ENCODE measurements around the gene UNC45A.

GRCh38 chr15:90982135-90982534, 47.0 kb downstream of the UNC45A start:
- TF ChIP-seq, protein P1, sequence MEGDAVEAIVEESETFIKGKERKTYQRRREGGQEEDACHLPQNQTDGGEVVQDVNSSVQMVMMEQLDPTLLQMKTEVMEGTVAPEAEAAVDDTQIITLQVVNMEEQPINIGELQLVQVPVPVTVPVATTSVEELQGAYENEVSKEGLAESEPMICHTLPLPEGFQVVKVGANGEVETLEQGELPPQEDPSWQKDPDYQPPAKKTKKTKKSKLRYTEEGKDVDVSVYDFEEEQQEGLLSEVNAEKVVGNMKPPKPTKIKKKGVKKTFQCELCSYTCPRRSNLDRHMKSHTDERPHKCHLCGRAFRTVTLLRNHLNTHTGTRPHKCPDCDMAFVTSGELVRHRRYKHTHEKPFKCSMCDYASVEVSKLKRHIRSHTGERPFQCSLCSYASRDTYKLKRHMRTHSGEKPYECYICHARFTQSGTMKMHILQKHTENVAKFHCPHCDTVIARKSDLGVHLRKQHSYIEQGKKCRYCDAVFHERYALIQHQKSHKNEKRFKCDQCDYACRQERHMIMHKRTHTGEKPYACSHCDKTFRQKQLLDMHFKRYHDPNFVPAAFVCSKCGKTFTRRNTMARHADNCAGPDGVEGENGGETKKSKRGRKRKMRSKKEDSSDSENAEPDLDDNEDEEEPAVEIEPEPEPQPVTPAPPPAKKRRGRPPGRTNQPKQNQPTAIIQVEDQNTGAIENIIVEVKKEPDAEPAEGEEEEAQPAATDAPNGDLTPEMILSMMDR (IDR thresholded peaks at IDR 0.05), result no peak
- no peak for TF ChIP-seq EZH2 (IDR thresholded peaks at IDR 0.05; ENCODE audit: borderline replicate concordance, insufficient read depth, low read depth, low read length, poor library complexity, severe bottlenecking)
